Activated naive CD4-positive, alpha-beta T cell treated with anti-CD3 and anti-CD28 coated beads, Interleukin-2, amount 10 ng/mL, durations not matched to agents 7 days and 5 days (primary cell): ENCODE results near the gene CENPK.

Experiments used
- CTCF ChIA-PET: fragments of 350-600 bp; sonication (Branson Sonifier 250); formaldehyde crosslinking; loops from one replicate; lab custom pipeline; 2021; ENCODE audit warnings: antibody characterized with exemption; lab: Charles Lee
- DNase-seq: peaks from one replicate; pipeline ENCODE4 v3.0.0-alpha.2; 2020
- H3K27ac Mint-ChIP-seq: one replicate; pipeline ENCODE4 v1.8.0; 2021; ENCODE audit warnings: mild to moderate bottlenecking, moderate library complexity, mixed read lengths
- H3K27me3 Mint-ChIP-seq: one replicate; pipeline ENCODE4 v1.8.0; 2021; ENCODE audit warnings: mild to moderate bottlenecking, mixed read lengths
- H3K36me3 Mint-ChIP-seq: one replicate; pipeline ENCODE4 v1.8.0; 2021; ENCODE audit warnings: mixed read lengths
- H3K4me1 Mint-ChIP-seq: one replicate; pipeline ENCODE4 v1.8.0; 2021; ENCODE audit warnings: mixed read lengths
- H3K4me3 Mint-ChIP-seq: one replicate; pipeline ENCODE4 v1.8.0; 2021; ENCODE audit warnings: mild to moderate bottlenecking, moderate library complexity, mixed read lengths
- H3K9me3 Mint-ChIP-seq: one replicate; pipeline ENCODE4 v1.8.0; 2021; ENCODE audit warnings: mixed read lengths

The CENPK gene

GRCh38 chr5:65483546-65484346, 79.2 kb downstream of the CENPK start:
- Mint-ChIP-seq H3K36me3 (no peaks in the 10 kb centered on the region), H3K4me3 (peak overlapping the region; percentile 91), H3K9me3 (no peaks in the 10 kb centered on the region), H3K27ac (peak overlapping the region; percentile 86), H3K27me3 (no peaks in the 10 kb centered on the region), H3K4me1 (peaks cover 19% of the 10 kb centered on the region)
- CTCF ChIA-PET: interaction anchor here (0.7 to 3.8 kb wide), 17 partner anchors 21 to 853 kb away, joined by 3 to 46 read pairs (median 4); no protein-coding TSS in a partner anchor
- no peak for DNase-seq

GRCh38 chr5:65482736-65483545, 80.0 kb downstream of the CENPK start:
- Mint-ChIP-seq H3K27me3 (peaks cover 2% of the 10 kb centered on the region), H3K27ac (peak overlapping the region; percentile 86), H3K9me3 (no peaks in the 10 kb centered on the region), H3K36me3 (no peaks in the 10 kb centered on the region), H3K4me1 (peaks cover 19% of the 10 kb centered on the region), H3K4me3 (peak overlapping the region; percentile 91)
- peak; percentile 32 for DNase-seq
- CTCF ChIA-PET: interaction anchor here (0.7 to 3.8 kb wide), 17 partner anchors 35 to 1272 kb away, joined by 3 to 46 read pairs (median 4); no protein-coding TSS in a partner anchor

GRCh38 chr5:65482296-65482735, 80.7 kb downstream of the CENPK start:
- DNase-seq: no peak
- CTCF ChIA-PET: interaction anchor here (0.7 to 3.8 kb wide), 9 partner anchors 381 to 1273 kb away, joined by 3 to 46 read pairs (median 5); no protein-coding TSS in a partner anchor
- Mint-ChIP-seq H3K9me3 (no peaks in the 10 kb centered on the region), H3K4me3 (peak overlapping the region; percentile 91), H3K4me1 (peaks cover 19% of the 10 kb centered on the region), H3K27me3 (peaks cover 8% of the 10 kb centered on the region), H3K36me3 (no peaks in the 10 kb centered on the region), H3K27ac (peak overlapping the region; percentile 86)

- Mint-ChIP-seq H3K27ac (peak within 1 kb of the TSS; percentile 86), H3K4me1 (peaks cover 19% of the 10 kb centered on the region), H3K27me3 (peaks cover 8% of the 10 kb centered on the region), H3K9me3 (no peaks in the 10 kb centered on the region), H3K36me3 (no peaks in the 10 kb centered on the region), H3K4me3 (peak within 1 kb of the TSS; percentile 91)
- peak; percentile 82 for DNase-seq
- CTCF ChIA-PET: interaction anchor here (1.2 to 3.8 kb wide), 5 partner anchors 380 to 679 kb away, joined by 3 to 46 read pairs (median 13); no protein-coding TSS in a partner anchor
These were observed 81.2 kb downstream of the CENPK start, which contains the start of gene ADAMTS6 for GRCh38 chr5:65481635-65482295. Gene ADAMTS6, minus strand, starts transcription at chr5:65481920. Its CDS starts 8,247 bp downstream, at chr5:65473673.

- H3K27ac Mint-ChIP-seq: peak overlapping the region; percentile 86
- no peaks in the 10 kb centered on the region for H3K36me3 Mint-ChIP-seq
- no peak for DNase-seq
- H3K27me3 Mint-ChIP-seq: peaks cover 8% of the 10 kb centered on the region
- CTCF ChIA-PET: interaction anchor here (3.7 to 3.8 kb wide), 2 partner anchors 380 to 671 kb away, joined by 41 to 46 read pairs; no protein-coding TSS in a partner anchor
- peaks cover 19% of the 10 kb centered on the region for H3K4me1 Mint-ChIP-seq
- H3K4me3 Mint-ChIP-seq: peak overlapping the region; percentile 91
- no peaks in the 10 kb centered on the region for H3K9me3 Mint-ChIP-seq
These were observed 81.8 kb downstream of the CENPK start for GRCh38 chr5:65481171-65481581.

GRCh38 chr5:65480306-65480865, 82.6 kb downstream of the CENPK start:
- H3K9me3 Mint-ChIP-seq: no peaks in the 10 kb centered on the region
- CTCF ChIA-PET: interaction anchor here (1.2 to 3.8 kb wide), 3 partner anchors 379 to 670 kb away, joined by 5 to 46 read pairs (median 41); no protein-coding TSS in a partner anchor
- H3K4me1 Mint-ChIP-seq: peaks cover 19% of the 10 kb centered on the region
- peak; percentile 36 for DNase-seq
- no peak overlapping the region for H3K27ac Mint-ChIP-seq
- H3K36me3 Mint-ChIP-seq: no peaks in the 10 kb centered on the region
- H3K27me3 Mint-ChIP-seq: peaks cover 8% of the 10 kb centered on the region
- H3K4me3 Mint-ChIP-seq: no peak overlapping the region

GRCh38 chr5:65479527-65479926, 83.4 kb downstream of the CENPK start:
- DNase-seq: no peak
- peaks cover 8% of the 10 kb centered on the region for H3K27me3 Mint-ChIP-seq
- no peaks in the 10 kb centered on the region for H3K36me3 Mint-ChIP-seq
- no peak overlapping the region for H3K27ac Mint-ChIP-seq
- no peaks in the 10 kb centered on the region for H3K9me3 Mint-ChIP-seq
- CTCF ChIA-PET: interaction anchor here (1.2 kb wide), 1 partner anchor 669 kb away, joined by 5 read pairs; no protein-coding TSS in a partner anchor
- H3K4me1 Mint-ChIP-seq: peaks cover 19% of the 10 kb centered on the region
- no peak overlapping the region for H3K4me3 Mint-ChIP-seq

GRCh38 chr5:65478336-65478735, 84.6 kb downstream of the CENPK start:
- Mint-ChIP-seq H3K27me3 (peaks cover 8% of the 10 kb centered on the region), H3K4me1 (peaks cover 17% of the 10 kb centered on the region), H3K9me3 (no peaks in the 10 kb centered on the region), H3K36me3 (no peaks in the 10 kb centered on the region), H3K27ac (no peak overlapping the region), H3K4me3 (no peak overlapping the region)
- no peak for DNase-seq
- CTCF ChIA-PET: no interaction called here

GRCh38 chr5:65475895-65476294, 87.1 kb downstream of the CENPK start:
- H3K4me3 Mint-ChIP-seq: no peak overlapping the region
- peaks cover 8% of the 10 kb centered on the region for H3K27me3 Mint-ChIP-seq
- no peak overlapping the region for H3K27ac Mint-ChIP-seq
- H3K36me3 Mint-ChIP-seq: no peaks in the 10 kb centered on the region
- no peaks in the 10 kb centered on the region for H3K9me3 Mint-ChIP-seq
- H3K4me1 Mint-ChIP-seq: no peaks in the 10 kb centered on the region
- no peak for DNase-seq
- CTCF ChIA-PET: no interaction called here

- no peak for DNase-seq
- Mint-ChIP-seq H3K4me3 (no peak overlapping the region), H3K27ac (no peak overlapping the region), H3K9me3 (no peaks in the 10 kb centered on the region), H3K27me3 (peaks cover 8% of the 10 kb centered on the region), H3K4me1 (no peaks in the 10 kb centered on the region), H3K36me3 (no peaks in the 10 kb centered on the region)
- CTCF ChIA-PET: interaction anchor here (1.1 kb wide), 1 partner anchor 665 kb away, joined by 3 read pairs; no protein-coding TSS in a partner anchor
These were observed 87.6 kb downstream of the CENPK start for GRCh38 chr5:65475336-65475735.

GRCh38 chr5:65474130-65474711, 88.7 kb downstream of the CENPK start:
- H3K27ac Mint-ChIP-seq: no peak overlapping the region
- H3K4me3 Mint-ChIP-seq: no peak overlapping the region
- H3K36me3 Mint-ChIP-seq: no peaks in the 10 kb centered on the region
- H3K4me1 Mint-ChIP-seq: no peaks in the 10 kb centered on the region
- CTCF ChIA-PET: interaction anchor here (1.1 kb wide), 1 partner anchor 663 kb away, joined by 3 read pairs; no protein-coding TSS in a partner anchor
- no peaks in the 10 kb centered on the region for H3K9me3 Mint-ChIP-seq
- peaks cover 8% of the 10 kb centered on the region for H3K27me3 Mint-ChIP-seq
- DNase-seq: no peak

- CTCF ChIA-PET: no interaction called here
- Mint-ChIP-seq H3K9me3 (no peaks in the 10 kb centered on the region), H3K4me3 (no peak overlapping the region), H3K4me1 (no peaks in the 10 kb centered on the region), H3K27me3 (no peaks in the 10 kb centered on the region), H3K27ac (no peak overlapping the region), H3K36me3 (no peaks in the 10 kb centered on the region)
- no peak for DNase-seq
These were observed 94.3 kb downstream of the CENPK start for GRCh38 chr5:65468633-65469032.
